GM19239 (cell line): ENCODE results near the gene IMPG2.

ENCODE experiments used
- DNase-seq: peaks from one replicate; pipeline ENCODE4 v3.0.0; 2011; ENCODE audit warnings: low spot score; ENCODE audit not compliant: insufficient read length
- FAIRE-seq: peaks from 2 replicates; lab custom pipeline; 2011; peaks lifted over from hg19 to GRCh38; lab: Jason Lieb, UNC

The IMPG2 gene

DNA sequence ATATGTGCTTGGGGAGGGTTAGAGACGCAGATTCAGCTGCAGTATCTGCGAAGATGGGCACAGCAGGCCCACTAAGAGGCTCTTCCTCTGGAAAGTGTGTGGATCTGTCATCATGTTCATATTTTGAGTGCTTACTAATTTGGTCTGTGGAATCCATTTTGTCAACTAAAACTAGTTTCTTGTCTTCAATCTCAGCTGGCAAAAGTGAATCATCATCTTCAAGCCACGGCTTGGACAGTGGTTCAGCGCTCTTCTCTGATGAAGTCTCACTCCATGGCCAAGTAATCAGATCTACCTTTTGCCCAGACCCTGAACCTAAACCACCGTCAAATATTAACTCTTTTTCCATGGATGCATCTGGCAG lies 76.2 kb downstream of the IMPG2 start:
- no peak for FAIRE-seq
- DNase-seq = no peak

GRCh38 chr3:101243285-101244211 lies 76.8 kb downstream of the IMPG2 start:
- FAIRE-seq (no peak), DNase-seq (no peak)

DNA sequence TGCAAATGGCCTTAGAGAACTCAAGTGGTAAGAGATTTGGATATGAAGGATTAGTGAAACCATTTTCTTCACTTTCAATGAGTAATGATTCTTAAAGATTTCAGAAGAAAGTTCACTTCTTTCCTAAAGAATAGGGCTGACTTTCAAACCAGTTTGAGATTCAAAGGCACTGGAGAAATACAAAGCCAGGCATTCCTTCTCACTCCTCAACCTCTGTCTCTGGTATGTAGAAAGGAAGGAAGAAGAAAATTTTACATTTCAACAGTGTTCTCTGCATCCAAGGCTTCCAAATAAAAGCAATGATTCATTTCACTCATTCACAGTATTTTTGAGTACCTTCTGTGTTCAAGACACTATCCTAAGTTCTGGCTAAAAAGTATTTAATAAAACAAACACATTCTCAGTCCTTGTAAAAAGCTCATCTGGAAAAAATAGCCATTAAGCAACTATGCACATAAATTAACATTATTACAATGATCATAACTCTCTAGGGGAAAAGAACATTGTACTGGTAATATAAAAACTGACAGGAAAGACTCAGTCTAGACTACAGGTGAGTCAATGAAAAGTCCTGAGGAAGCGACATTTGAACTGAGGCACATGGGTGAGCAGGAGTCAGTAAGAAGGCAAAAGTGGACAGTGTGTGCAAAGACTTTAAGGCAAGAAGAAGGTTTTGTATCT lies 79.5 kb downstream of the IMPG2 start:
- FAIRE-seq (no peak), DNase-seq (no peak)

DNA sequence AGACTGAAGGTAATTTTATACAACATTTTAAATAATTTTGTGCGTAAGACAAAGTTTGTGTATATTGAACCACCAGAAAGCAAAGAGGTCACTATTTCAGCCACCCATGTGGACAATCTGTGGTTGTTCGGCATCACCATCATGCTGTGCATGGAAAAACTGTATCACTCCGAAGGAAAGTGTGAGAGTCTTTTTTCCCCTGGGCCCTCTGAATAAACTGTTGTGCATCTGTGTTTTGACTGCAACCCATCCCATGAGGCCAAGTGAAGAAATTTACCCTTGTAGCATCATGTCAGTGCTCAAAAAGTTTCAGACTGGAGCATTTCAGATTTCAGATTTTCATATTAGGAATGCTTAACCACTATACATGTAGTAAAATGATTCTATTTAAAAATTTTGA lies 85.3 kb downstream of the IMPG2 start:
- FAIRE-seq = no peak
- DNase-seq = no peak

GRCh38 chr3:101230618-101231017 lies 89.8 kb downstream of the IMPG2 start:
- DNase-seq (no peak), FAIRE-seq (no peak)

GRCh38 chr3:101229681-101230080 lies 90.7 kb downstream of the IMPG2 start:
- DNase-seq = no peak
- FAIRE-seq = no peak

- FAIRE-seq = no peak
- no peak for DNase-seq
Observed at GRCh38 chr3:101228441-101228840, 91.9 kb downstream of the IMPG2 start.

- no peak for FAIRE-seq
- no peak for DNase-seq
Observed at GRCh38 chr3:101224739-101225138, 95.6 kb downstream of the IMPG2 start.

DNA sequence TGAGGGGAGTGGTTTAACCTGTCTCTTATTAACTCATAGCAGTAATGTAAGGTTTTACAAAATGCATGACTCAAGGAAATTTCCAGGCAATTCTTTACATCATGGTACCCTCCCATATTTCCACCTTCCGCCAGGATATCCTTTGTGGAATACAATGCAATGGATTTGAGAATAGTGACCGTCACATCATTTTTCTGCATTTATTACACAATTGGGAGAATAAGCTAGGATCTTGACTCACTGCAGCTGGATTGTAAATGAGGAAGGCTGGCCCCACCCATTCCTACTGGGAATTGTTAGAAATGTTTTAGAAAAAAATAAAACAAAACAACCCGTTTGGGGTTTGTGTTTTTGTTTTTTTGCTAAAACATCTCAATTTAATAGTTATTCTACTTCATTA lies 97.4 kb downstream of the IMPG2 start:
- no peak for DNase-seq
- FAIRE-seq = no peak

GRCh38 chr3:101219842-101220560 lies 100.4 kb downstream of the IMPG2 start:
- no peak for DNase-seq
- no peak for FAIRE-seq

- no peak for DNase-seq
- no peak for FAIRE-seq
Observed at GRCh38 chr3:101217472-101218245, 102.7 kb downstream of the IMPG2 start.

GRCh38 chr3:101216710-101217465 lies 103.5 kb downstream of the IMPG2 start:
- DNase-seq (no peak), FAIRE-seq (peak; percentile 14)

DNA sequence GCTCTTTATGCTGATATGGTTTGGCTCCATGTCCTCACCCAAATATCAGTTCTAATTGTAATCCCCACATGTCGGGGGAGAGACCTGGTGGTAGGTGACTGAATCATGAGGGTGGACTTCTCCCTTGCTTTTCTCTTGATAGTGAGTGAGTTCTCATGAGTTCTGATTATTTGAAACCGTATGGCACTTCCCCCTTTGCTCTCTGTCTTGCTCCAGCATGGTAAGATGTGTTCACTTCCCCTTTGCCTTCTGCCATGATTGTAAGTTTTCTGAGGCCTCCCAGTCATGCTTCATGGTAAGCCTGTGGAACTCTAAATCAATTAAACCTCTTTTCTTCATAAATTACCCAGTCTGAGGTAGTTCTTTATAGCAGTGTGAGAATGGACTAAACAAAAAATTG lies 107.6 kb downstream of the IMPG2 start:
- FAIRE-seq = no peak

GRCh38 chr3:101204246-101204645 lies 116.1 kb downstream of the IMPG2 start:
- no peak for DNase-seq
- no peak for FAIRE-seq

More for the DNA sequence above, 107.6 kb downstream of the IMPG2 start:
- DNase-seq = no peak

- no peak for FAIRE-seq
Observed at GRCh38 chr3:101203411-101203810, 117.0 kb downstream of the IMPG2 start.

DNA sequence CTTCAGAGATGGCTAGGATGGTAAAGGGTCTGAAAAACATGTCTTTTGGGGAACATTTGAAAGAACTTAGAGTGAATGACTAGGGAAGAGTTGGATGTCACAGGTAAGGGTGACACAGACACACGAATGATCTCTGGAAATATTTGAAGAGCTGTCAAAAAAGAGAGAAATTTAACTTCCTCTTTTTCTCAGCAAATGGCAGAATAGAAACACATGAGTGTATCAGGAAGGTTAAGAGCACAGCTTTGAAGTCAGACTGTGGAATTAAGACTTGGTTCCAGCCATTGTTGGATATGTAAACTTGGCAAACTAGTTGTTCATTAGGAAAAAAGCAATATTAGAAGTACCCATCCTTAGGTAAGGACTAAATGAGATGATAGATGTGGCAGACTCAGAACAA lies 117.7 kb downstream of the IMPG2 start:
- DNase-seq (no peak), FAIRE-seq (no peak)

More at GRCh38 chr3:101203411-101203810, 117.0 kb downstream of the IMPG2 start:
- DNase-seq = no peak

GRCh38 chr3:101200461-101200860 lies 119.9 kb downstream of the IMPG2 start:
- no peak for DNase-seq
- FAIRE-seq = no peak

GRCh38 chr3:101195951-101196713 lies 124.2 kb downstream of the IMPG2 start:
- FAIRE-seq = no peak
- no peak for DNase-seq

GRCh38 chr3:101194392-101194791 lies 126.0 kb downstream of the IMPG2 start:
- DNase-seq (no peak), FAIRE-seq (no peak)
